Glomerular visceral epithelial cell (primary cell): ENCODE results near the gene NPM3.

Experiments used
- DNase-seq: peaks from one replicate; pipeline ENCODE4 v3.0.0-alpha.2; 2016; ENCODE audit errors: extremely low spot score

NPM3 gene

DNA sequence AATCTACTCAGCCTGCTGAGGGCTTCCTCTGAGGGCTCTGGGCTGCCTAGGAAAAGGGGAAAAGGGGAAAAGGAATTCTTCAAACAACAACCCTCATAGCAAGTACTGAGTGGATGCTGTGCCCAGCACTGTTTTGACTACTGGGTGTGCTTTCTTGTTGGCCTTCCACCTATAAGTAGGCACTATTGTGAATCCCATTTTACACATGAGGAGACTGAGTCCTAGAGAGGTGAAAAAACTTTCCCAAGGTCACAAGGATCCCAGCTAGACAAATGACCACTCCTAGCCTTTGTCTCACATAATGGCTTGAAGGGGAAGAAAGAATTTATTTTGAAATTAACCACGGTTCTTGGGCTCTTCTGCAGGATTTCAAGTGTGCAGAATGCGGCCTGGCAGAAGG is 24.4 kb downstream of the NPM3 start:
- DNase-seq: no peak

DNA sequence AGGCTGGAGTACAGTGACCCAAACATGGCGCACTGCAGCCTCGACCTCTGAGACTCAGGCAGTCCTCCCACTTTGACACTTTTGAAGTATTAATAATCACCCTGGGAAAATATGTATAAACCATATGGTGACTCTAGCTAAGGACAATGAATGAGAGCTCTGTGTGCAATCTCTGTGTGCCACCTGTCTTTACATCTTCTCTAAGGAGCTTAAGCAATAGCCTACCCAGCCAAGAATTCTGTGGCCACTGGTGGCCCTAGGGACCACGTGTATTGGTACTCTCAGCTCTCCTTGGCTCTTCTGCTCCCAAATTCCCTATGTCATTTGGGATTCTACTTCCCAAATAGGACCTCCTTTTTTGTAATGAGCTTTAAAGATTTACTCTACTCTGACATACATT is 31.0 kb downstream of the NPM3 start:
- DNase-seq: no peak

DNA sequence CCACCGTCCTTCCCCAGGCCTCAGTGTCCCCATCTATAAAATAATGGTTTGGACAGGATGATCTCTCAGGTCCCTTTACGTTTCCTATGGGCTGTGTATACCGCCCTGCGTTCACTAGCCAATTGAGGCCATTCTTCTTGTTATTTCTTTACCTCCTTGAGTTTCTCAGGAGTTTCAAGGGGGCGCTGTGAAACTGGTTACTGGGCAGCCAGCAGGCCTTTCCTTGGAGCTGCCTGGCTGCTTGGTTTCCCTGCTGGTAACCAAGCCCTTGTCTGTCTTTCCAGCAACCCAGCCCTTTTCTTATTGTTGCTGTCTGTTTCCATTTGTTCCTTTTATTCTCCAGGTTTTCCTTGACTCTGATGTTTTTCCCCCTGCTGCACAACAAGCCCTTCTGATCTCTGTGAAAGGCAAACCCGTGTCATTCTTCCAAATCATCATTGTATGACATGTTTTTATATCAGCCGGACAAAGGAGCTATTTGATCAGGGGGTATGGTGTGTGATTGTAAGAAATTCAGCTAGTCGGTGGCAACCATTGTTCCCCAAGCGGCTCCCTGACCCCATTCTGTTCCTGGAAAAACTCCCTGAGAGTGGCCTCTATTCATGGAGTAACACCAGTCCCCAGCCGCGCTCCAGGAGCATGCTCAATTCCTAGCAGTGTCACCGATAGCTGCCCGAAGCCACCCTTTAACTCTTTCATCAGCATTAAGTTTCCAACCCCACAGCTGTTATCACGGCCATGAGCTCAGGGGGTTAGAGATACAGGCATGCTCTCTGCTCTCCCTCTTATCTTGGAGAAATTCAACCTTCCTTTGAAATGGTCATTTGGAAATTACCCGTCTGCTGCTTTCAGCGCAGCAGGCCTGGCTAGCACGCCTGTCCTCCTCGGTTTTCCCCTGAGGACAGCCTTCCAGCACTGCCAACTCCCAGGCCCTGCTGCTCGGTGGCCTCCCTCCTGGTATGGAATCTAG is 33.9 kb downstream of the NPM3 start:
- no peak for DNase-seq

DNA sequence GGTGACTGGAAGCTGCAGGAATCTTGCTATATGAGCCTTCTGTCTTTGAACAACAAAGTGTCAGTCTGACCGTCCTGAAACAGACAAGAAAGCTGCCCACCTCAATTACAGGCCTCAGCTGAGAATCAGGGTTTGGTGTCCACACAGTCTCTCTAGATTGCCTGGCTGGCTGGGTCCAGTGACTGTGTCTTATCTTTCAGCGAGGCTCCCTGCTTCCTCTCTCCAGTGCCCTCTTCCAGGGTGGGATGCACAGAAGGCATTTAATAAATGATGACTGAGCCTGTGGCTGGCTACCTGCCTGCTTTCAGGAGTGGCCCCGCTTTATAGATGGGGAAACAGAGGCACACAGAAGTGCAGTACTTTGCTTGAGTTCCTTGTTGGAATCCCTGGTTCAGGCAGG is 34.8 kb downstream of the NPM3 start:
- no peak for DNase-seq

DNA sequence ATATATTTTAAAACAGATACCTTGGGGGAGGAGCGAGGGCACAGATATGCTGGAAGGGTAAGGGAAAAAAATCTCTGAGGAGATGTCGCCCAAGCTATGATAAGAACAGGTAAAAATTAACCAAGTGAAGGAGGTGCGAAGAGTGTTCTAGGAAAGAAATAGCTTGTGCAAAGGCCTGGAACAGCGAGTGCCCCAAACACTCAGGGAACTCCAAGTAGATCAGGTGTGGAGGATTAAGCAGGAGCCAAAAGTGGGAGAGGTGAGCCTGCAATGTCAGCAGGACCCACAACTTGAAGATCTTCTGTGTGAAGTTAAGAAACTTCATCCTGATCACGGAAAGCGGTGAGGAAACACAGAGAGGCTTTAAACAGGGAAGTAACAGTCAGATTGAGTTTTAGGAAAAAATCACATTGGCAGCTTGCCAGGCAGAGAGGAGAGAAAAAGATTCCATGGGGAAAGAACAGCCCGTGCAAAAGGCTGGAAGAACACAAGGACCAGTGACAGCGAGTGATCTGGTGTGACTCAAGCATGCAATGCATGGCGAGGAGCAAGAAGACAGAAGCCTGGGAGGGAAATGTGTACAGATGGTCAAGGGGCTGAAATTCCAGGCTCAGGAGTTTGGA is 38.1 kb downstream of the NPM3 start:
- no peak for DNase-seq

DNA sequence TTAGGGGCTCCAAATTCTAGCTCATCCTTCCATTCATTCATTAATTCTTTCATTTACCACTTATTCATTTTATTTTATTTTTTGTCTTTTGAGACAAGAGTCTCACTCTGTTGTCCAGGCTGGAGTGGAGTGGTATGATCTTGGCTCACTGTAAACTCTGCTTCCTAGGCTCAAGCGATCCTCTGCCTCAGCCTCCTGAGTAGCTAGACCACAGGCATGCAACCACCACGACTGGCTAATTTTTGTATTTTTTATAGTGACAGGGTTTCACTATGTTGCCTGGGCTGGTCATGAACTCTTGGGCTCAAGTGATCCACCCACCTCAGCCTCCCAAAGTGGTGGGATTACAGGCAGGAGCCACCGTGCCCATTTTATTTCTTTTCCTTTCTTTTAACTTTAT is 39.0 kb downstream of the NPM3 start:
- no peak for DNase-seq

DNA sequence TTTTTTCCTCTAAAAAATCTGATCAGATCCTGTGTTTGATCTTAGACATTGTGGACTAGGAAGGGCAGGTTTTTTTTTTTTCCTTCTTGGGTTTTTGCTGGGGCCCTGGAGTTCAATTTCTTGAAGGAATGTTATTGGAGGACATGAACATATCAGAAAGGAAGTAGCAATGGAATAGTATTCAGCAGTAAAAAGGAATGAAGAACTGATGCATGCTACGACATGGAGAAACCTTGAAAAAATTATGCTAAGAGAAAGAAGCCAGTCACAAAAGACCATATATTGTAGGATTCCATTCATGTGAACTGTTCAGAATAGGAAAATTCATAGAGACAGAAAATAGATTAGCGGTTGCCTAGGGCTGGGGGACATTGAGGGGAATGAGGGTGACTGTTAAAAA is 41.3 kb downstream of the NPM3 start:
- no peak for DNase-seq

DNA sequence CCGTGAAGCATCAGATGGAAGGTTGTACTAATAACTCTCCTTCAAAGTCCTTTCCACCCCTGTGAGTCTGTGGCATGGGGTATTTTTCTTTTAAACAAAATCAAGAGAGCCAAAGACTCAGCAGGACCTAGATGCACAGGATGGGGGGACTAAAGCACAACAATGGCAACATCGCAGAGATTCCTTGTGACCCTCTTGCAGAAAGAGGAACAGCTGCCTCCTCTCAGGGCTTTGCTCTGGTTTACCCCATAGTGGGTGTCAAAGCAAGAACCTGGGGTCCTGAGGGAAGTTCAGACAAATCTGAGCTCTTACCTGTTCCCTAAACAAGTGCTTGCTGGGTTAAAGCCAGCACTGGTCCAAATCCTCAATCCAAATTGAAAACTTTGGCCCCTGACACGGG is 46.6 kb downstream of the NPM3 start:
- DNase-seq: no peak

DNA sequence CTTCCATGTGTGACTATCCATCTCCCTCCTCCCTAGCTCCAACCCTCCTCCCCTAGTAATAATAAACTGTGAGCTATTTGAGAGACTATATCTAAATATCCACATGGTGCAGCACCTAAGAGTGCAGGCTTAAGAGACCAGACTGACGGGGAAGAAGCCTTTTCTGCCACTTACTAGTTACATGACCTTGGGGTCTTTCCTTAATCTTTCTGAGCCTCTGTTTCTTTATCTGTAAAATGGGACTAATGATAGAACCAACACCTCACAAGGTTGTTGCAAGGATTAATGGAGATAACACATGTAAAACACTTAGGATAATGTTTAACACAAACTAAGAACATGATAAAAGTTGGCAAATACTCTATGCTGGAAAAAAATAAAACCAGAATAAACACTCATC is 51.1 kb downstream of the NPM3 start:
- DNase-seq: no peak
